Measurements from ENCODE around the gene SCGN. TPM values are rescaled to one million over a fixed set of nuclear protein-coding genes. Genes with fewer than 3 reads are reported as not detected.
"Not testable (repeated sequence)": the region's sequence is repeated elsewhere in the genome, so short reads cannot be mapped to it uniquely, and the experiment has no call there.

The SCGN gene
- total RNA-seq, 4 donors from 2014 or later, result 0.35 to 3.6 (median 1.3) TPM; not detected in 1

GRCh38 chr6:25745836-25746235 lies 93.8 kb downstream of the SCGN start:
- no peak for ATAC-seq
- Histone ChIP-seq H3K36me3 (no peaks in the 10 kb centered on the region), H3K4me1 (no peaks in the 10 kb centered on the region), H3K27me3 (no peaks in the 10 kb centered on the region), H3K4me3 (no peak overlapping the region), H3K27ac (no peak overlapping the region), H3K9me3 (no peaks in the 10 kb centered on the region)
- 52 to 89% methylated on average over 4 of the region's 4 CpGs for WGBS, 2 donors (ENCODE audit: low coverage in 1 of 2)
- TF ChIP-seq POLR2AphosphoS5 (IDR thresholded peaks at IDR 0.05) (no peak), CTCF (IDR thresholded peaks at IDR 0.05) (no peak), POLR2A (IDR thresholded peaks at IDR 0.05) (no peak), EP300 (IDR thresholded peaks at IDR 0.05) (no peak)

GRCh38 chr6:25746968-25747367 lies 95.0 kb downstream of the SCGN start:
- no peaks in the 10 kb centered on the region for H3K9me3 ChIP-seq
- H3K27me3 ChIP-seq, result no peaks in the 10 kb centered on the region
- no peak for ATAC-seq
- WGBS, 2 donors (ENCODE audit: low coverage in 1 of 2), result 57% methylated on average over 1 of the region's 1 CpG; no CpG with 5 or more reads in 1 of the 2 donors
- H3K4me1 ChIP-seq, result no peaks in the 10 kb centered on the region
- no peaks in the 10 kb centered on the region for H3K36me3 ChIP-seq
- no peak overlapping the region for H3K27ac ChIP-seq
- no peak for TF ChIP-seq POLR2A (IDR thresholded peaks at IDR 0.05)
- TF ChIP-seq CTCF (IDR thresholded peaks at IDR 0.05), result no peak
- no peak for TF ChIP-seq POLR2AphosphoS5 (IDR thresholded peaks at IDR 0.05)
- no peak for TF ChIP-seq EP300 (IDR thresholded peaks at IDR 0.05)
- no peak overlapping the region for H3K4me3 ChIP-seq

- Histone ChIP-seq H3K27ac (no peak overlapping the region), H3K36me3 (no peaks in the 10 kb centered on the region), H3K4me1 (no peaks in the 10 kb centered on the region), H3K4me3 (no peak overlapping the region), H3K9me3 (no peaks in the 10 kb centered on the region), H3K27me3 (no peaks in the 10 kb centered on the region)
- WGBS, 2 donors (ENCODE audit: low coverage in 1 of 2), result 71 to 91% methylated on average over 1 to 2 of the region's 2 CpGs
- no peak for ATAC-seq
- TF ChIP-seq POLR2A (IDR thresholded peaks at IDR 0.05) (no peak), CTCF (IDR thresholded peaks at IDR 0.05) (no peak)
Observed at GRCh38 chr6:25747477-25747876, 95.5 kb downstream of the SCGN start.

- Histone ChIP-seq H3K36me3 (no peaks in the 10 kb centered on the region), H3K27me3 (no peaks in the 10 kb centered on the region), H3K4me1 (no peaks in the 10 kb centered on the region), H3K27ac (no peak overlapping the region), H3K9me3 (no peaks in the 10 kb centered on the region), H3K4me3 (no peak overlapping the region)
- TF ChIP-seq POLR2AphosphoS5 (IDR thresholded peaks at IDR 0.05), result no peak
- no peak for TF ChIP-seq EP300 (IDR thresholded peaks at IDR 0.05)
- ATAC-seq, result no peak
Observed at GRCh38 chr6:25748049-25748448, 96.0 kb downstream of the SCGN start.

GRCh38 chr6:25748601-25749517 lies 96.8 kb downstream of the SCGN start:
- H3K4me3 ChIP-seq, H3K4me1 ChIP-seq, H3K27me3 ChIP-seq, H3K27ac ChIP-seq, H3K9me3 ChIP-seq, ATAC-seq, H3K36me3 ChIP-seq: not testable (repeated sequence)
- 45 to 49% methylated on average over 8 to 17 of the region's 17 CpGs for WGBS, 2 donors (ENCODE audit: low coverage in 1 of 2)

GRCh38 chr6:25749837-25750236 lies 97.8 kb downstream of the SCGN start:
- WGBS, 2 donors (ENCODE audit: low coverage in 1 of 2), result 61 to 66% methylated on average over 2 of the region's 2 CpGs

More at GRCh38 chr6:25749837-25750236, 97.8 kb downstream of the SCGN start:
- Histone ChIP-seq H3K27ac (no peak overlapping the region), H3K36me3 (no peaks in the 10 kb centered on the region), H3K4me3 (no peak overlapping the region), H3K27me3 (no peaks in the 10 kb centered on the region), H3K9me3 (no peaks in the 10 kb centered on the region), H3K4me1 (no peaks in the 10 kb centered on the region)
- TF ChIP-seq POLR2A (IDR thresholded peaks at IDR 0.05), result no peak
- no peak for TF ChIP-seq POLR2AphosphoS5 (IDR thresholded peaks at IDR 0.05)
- TF ChIP-seq CTCF (IDR thresholded peaks at IDR 0.05), result no peak
- no peak for TF ChIP-seq EP300 (IDR thresholded peaks at IDR 0.05)
- no peak for ATAC-seq

Data from gastroesophageal sphincter (tissue), 4 donors.